HG03025 (cell line): ENCODE data around the gene CHST11.

Experiments
- ATAC-seq: cut with Tn5 transposase; IDR thresholded peaks from one replicate; pipeline ENCODE4 v1.9.1; 2021; ENCODE audit warnings: mild to moderate bottlenecking, moderate library complexity; ENCODE audit not compliant: unreplicated experiment, low FRiP score

CHST11 gene

GRCh38 chr12:104707794-104708558, 251.2 kb downstream of the CHST11 start:
- no peak for ATAC-seq

DNA sequence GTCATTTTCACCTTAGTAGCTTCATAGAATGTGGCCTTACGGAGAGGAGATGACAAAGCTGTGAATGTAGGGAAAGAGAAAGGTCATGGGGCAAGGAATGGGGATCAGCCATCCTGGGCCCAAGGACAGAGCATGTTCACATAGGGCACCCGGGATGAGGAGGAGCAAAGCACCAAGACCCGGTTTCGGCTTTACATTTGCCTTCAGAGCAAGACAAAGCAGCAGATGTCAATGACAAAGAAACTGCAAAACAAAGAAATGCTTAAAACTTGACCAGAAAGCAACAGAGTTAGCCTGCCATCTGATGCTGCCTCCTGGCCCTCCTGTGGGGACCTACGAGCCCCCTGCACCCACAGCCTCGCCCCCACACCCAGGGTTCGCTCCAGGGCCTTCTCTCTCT, 252.1 kb downstream of the CHST11 start:
- no peak for ATAC-seq

GRCh38 chr12:104709692-104710435, 253.1 kb downstream of the CHST11 start:
- ATAC-seq: no peak

- no peak for ATAC-seq
Observed at GRCh38 chr12:104710940-104711689, 254.4 kb downstream of the CHST11 start.

GRCh38 chr12:104712477-104712876, 255.7 kb downstream of the CHST11 start:
- no peak for ATAC-seq

DNA sequence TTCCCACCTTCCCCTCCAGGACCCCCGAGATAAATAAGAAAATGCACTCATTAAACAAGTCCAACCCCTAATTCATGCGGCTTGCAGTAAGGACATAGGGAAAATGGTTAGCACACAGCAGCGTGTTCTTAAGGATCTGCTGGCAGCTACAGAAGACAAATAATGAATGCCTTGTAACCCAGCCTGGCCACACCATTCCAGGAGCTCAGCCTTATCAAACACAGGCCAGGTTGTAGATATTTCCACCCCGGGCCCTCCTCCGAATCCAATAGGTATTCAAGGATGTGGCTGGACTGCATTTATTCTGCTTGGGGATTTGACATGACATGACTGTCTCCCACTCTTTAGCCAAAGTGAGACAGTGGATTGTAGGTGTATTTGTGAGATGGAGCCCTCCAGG, 256.2 kb downstream of the CHST11 start:
- no peak for ATAC-seq

GRCh38 chr12:104713444-104713843, 256.7 kb downstream of the CHST11 start:
- ATAC-seq: no peak

GRCh38 chr12:104714369-104714768, 257.6 kb downstream of the CHST11 start:
- ATAC-seq: no peak

- ATAC-seq: no peak
Observed at GRCh38 chr12:104716172-104716571, 259.4 kb downstream of the CHST11 start.

DNA sequence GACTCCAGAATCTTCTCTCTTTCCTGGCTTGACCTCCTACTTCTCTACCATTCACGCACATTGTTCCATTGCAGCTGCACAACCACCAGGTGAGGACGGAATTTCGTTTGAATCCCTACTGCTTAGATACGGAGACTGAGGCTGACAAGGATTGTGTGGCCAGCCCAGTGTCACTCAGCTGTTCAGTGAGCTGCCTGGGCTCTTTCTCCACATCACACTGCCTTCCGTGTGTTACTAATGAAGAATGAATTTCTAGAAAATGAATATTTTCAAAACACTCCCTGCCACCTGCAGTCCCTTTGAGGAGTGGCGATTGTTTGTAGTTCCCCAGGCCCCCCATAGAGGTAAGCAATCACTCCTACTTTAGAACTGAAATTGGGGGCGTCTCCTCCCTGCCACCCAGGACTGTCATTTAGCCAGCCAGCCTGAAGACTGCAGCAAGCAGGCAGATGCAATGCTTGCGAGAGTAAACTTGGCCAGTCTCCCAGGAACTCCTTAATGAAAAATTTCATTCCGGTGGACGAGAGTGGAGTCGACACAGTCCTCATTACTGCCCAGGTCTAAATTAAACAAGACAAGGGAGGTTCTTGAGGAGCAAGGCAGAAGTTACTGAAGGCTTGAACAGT, 261.7 kb downstream of the CHST11 start:
- ATAC-seq: no peak

DNA sequence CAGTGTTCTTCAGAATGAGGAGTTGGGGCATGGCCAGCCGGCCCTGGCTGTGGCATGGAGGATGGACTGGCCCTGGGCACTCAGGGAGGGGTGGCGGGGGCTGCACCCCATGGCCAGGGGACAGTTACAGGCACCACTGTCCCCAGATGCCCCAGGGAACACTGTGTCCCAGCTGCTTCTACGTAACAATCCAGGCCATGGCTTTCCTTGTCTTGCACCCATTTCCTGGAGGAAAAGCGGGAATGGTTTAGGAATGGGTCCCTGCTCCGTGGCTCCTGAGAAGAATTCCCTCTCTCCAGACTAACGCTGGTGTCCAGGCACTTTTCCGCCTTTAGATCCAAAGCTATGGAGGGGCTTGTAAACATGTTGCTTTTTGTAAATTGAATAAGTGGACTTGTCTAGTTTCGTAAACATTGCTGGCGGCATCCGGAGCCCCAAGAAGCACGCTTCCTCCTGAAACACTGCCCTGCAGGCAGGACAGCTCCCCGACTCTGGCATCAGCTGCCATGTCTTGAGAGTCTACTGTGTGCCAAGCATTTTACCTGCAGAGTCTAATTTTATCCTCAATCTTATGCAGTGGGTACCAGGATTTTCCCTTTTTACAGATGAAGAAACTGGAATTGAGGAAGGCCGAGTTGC, 263.1 kb downstream of the CHST11 start:
- ATAC-seq: no peak

GRCh38 chr12:104720339-104721038, 263.7 kb downstream of the CHST11 start:
- ATAC-seq: no peak

GRCh38 chr12:104721039-104721405, 264.3 kb downstream of the CHST11 start:
- no peak for ATAC-seq

GRCh38 chr12:104721936-104722335, 265.2 kb downstream of the CHST11 start:
- ATAC-seq: no peak

DNA sequence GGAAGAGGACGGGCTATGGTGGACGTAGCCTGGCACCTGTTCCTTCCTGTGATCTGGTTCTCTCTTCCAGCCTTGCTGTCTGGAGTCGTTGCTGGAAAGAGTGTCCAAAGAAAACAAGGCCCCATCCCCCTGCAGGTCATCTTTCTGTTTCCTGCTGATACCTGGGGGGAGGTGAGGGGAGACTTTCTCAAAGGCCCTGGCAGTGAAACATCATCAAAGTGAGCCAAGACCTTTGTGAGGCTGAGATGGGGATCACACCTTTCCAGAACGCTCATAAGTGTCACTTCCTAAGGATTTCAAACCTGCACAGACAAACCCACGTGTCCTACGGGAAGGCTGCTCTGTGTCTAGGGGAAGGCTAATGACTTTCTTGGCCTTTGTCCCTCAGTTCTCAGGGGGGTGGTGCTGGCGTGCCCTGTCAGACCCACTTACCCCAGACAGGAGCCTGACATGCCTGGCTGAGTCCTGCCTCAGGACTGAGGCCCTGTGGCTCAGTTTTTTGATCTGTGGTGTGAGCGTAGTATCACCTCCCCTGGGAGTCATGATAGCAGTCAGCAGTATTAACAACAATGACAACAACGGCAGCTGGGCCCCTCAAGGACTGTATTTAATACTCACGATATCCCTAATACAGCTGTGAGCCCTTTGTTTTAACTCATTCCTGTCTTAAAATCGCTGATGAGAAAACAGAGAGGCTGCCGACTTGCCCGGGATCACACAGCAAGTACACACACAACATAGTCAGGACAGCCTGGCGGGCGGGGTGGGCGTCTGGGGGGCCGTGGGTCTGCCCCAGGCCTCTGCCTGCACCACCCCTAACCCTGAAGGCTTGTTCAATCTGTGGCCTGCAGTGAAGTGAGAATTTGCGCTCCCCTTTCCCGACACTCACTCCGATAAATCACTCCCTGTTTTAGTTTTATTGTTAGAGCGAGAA, 266.1 kb downstream of the CHST11 start:
- ATAC-seq: no peak

DNA sequence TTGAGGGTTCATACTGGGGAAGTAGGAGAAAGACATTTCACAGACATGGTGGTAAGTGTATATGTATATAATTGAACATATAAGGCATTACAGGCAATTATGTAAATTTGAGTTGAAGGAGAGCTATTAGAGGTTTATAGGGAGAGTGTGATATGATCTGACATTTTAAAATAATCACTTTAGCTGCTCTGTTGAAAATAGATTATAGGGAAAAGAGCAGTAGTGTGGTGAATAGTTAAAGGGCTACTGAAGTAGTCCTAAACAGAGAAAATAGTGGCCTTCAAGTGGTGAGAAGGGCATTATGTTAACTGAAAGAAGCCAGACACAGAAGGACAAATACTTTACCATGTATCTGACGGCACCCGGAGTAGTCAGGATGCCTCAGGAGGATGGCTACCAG, 267.1 kb downstream of the CHST11 start:
- no peak for ATAC-seq

GRCh38 chr12:104724992-104725585, 268.3 kb downstream of the CHST11 start:
- no peak for ATAC-seq

- no peak for ATAC-seq
Observed at GRCh38 chr12:104725610-104726009, 268.9 kb downstream of the CHST11 start.
